HG03060 (cell line): ENCODE measurements around the gene COLEC12.

Experiments
- ATAC-seq: cut with Tn5 transposase; IDR thresholded peaks from one replicate; pipeline ENCODE4 v1.9.1; 2021; ENCODE audit warnings: low read depth, moderate number of reproducible peaks; ENCODE audit not compliant: unreplicated experiment

COLEC12 gene

DNA sequence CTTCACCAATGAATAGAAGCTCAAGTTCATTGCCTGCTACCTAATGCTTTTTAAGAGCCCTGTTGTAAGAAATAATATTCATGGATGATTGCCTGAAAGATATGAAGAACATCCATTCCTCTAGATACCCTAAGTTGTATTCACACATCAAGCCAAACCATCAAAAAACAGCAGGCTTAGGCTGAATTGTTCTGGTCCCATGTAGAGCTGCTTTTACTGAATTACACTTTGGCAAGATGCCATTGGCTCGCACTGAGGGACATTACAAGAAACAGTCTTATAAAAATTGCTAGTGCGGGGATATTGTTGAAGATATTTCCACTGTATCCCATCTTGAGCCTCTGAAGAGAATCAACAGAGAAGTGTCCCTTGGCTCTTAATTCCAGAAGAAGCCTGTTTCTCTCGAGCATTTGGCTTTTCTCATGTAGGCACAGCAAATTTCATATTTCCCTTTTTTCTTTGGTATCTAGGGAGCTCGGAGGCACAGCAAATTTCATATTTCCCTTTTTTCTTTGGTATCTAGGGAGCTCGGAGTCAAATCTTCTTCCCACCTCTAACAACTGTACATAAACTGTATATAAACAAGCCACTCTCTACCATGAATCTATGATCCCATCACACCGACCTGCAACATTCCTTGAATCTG is 107.5 kb downstream of the COLEC12 start:
- ATAC-seq, result no peak

DNA sequence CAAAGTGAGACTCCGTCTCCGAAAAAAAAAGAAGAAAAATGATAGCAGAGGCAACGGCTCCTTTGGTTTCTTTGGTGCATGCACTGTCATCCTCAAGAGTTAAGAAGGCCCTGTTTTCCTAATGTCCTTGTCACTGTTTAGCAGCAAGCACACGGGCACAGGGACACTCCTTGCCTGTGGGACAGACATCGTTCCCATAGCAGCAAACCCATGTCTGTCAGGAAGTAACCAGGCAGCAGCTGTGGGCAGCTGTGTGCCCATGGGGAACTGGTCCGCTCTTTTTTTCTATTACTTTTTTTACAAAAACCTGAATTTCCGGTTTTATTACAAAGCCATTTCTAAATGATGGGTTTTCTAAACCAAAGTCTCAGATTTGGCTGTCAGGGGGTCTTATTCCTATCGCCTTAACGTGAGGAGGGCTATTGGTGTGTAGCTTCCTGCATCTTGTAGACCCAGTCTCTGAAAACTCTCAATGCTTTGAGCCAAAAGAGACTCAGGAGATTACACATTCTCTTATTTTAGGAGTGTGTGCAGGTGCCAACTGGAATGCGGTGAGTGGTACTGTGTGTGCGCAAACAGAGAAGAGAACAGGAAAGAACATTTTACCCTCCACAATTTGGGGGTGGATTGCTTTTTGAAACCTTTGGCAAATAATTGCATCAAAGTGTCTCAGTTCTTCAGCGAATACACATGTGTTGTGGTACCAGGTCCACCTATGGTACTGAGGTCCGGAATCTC is 109.6 kb downstream of the COLEC12 start:
- ATAC-seq, result no peak

DNA sequence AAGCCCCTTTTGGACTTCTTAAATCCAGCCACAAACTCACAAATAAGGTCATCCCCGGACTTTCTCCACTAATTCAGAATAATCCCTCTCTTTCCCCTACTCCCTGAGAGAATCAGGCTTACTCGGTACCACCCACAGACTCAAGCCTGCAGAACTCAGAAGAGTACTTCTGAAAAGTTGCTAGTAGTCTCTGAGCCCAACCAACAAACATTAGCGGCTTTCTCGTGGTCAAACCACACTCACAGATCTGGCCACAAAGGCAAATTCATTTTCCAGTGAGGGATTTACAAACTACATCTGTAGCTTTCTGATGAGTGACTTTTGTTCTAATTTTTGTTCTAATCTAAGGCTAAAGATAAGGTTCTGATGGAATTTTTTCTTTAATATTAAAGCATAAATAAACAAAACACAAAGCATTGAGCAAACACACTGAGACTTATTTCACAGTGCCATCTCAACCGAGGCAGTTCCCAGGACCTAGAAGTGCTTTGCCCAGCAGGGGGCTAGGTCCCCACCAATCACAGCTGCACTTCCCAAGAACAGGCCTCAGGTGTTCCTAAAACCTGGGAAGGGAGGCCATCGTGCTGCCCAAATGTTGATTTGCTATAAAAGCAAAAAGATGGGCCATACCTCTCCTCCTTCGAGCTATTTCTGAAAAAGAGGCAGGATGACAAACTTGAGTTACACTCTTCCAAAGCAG is 110.7 kb downstream of the COLEC12 start:
- no peak for ATAC-seq

DNA sequence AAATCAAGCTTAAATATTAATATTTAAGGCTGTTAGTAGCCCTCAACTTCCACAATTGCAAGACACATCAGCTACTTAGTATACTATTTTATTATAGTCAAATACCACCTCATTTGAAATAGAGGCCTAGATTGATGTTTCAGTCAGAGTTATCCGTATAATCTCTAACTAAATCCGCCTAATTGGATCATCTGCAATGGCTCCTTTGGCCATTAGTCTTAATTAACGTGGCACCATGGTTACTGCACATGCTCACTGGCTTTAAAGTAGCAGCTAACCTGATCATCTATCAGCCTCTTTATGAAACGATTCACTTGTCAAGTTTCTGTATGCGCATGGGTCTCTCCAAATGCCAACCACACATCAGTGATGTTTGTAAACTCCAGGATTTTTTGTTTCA is 112.3 kb downstream of the COLEC12 start:
- ATAC-seq, result no peak

DNA sequence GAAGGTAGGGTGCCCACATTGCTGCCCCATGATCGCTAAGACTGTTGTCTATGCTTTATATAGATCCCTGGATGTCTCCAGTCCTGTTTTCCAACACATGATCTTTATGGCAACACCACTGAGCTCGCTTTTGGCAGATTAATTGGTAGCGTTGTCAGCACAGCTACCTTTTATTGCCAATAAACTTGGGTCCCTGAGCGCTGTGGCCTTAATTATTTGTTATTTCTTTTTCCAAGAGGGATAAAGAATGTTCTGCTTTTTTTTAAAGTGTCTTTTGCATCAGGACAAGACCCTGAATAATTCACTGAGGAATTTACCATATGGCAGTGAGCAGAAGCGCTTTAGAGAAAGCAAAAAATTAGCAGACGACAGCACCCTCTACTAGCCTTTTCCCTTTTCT is 113.5 kb downstream of the COLEC12 start:
- no peak for ATAC-seq

DNA sequence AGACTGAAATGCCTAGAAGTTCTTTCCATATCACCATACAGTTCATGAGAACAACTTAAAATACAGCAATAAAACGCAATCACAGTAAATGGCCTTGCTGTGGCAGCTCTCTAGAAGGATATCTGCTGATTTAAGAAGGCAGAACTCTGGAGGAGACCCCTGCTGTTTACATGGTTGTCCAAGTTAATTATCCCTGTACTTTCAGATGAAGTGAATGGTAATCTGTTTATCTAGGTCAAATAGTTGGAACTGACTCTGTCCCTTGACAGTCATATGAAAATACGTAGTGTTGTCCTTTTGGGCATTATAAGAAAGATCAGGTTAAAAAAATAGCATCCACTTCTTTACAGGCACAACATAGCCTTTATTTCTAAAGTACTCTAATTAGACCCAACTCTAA is 115.6 kb downstream of the COLEC12 start:
- no peak for ATAC-seq

DNA sequence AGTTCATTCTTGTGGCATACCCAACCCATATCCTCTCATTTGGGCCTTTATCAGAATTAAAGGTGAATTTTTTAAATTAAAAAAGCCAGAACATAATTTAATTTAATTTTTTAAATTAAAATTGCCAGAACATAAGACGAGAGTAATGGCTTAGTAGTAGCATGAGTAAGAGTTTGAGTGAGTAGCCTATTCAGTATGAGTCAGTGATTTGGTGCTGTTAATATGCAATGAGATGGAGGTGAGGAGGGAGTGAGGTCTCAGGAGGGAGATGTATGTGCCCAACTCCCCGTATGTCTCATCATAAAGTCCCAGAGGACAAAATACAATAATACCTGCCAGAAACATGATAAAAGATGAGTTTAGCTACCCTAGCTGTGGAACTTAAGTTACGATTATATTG is 117.4 kb downstream of the COLEC12 start:
- ATAC-seq, result no peak

DNA sequence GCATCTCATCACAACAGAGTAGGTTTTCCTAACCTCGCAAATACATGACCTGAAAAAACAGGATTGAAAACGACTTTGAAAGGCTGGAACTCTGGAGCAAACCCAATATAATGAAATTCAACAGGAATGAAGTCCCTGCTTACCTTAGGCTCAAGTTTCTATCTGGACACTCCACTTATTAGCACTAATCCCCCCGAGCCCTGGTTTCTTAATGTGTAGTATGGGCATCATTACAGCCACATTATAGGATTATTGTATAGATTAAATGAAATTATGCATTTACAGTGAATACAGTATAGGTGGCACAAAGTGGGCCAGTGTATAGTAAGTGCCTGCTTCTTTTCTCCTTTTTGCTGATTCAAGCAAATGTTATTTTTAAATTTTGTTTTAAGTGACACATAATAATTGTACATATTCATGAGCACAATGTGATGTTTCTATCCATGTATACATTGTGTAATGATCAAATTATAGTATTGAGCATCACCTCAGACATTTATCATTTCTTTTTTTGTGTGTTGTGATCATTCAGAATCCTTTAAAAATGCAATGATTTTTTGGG is 118.0 kb downstream of the COLEC12 start:
- ATAC-seq, result no peak

DNA sequence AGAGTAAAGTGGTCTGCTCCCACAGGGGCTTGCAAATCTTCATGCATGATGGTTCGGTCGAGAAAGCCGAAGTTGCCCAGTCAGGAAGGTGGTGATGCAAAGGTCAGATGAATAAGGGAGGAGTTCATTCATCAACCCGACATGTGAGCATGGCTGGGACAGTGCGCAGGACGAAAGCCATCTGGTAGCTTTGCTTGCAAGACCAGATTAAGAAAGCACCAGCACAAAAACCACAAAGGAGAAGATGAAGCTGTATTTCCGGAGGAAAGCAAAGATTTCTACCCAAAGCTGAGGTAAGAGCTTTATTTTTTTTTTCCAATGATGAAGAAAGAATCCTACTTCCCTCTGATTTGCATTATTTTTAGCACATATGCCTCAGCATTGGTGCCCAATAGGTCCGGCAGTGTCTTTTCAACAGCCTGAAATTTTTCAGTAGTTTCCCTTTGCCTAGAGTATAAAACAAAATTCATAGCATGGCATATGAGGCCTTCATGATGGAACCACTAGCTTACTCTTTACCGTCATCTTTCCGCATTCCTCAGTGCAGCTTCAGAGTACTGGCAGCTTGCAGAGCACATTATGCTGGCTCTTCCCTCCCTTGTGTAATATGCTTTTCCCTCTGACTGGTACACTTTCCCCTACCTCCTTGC is 120.7 kb downstream of the COLEC12 start:
- ATAC-seq, result no peak

DNA sequence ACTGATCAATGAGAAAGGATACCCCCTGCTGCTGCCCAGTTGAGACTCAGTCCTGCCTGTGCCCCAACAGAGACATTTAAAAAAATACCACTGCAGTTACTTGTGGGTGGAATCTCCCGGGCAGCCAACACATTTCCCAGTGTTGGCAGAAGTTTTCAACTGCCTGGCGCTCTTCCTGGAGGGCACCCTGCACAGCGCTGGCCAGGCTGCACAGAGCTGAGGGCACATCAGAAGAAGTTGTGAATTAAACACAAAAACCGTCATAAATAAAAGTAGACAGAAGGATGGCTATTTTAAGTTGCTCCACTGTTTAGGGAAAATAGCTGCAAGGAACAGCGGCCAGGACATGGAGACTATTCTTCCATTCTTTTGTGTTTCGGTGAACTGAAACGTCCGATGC is 122.4 kb downstream of the COLEC12 start:
- no peak for ATAC-seq

DNA sequence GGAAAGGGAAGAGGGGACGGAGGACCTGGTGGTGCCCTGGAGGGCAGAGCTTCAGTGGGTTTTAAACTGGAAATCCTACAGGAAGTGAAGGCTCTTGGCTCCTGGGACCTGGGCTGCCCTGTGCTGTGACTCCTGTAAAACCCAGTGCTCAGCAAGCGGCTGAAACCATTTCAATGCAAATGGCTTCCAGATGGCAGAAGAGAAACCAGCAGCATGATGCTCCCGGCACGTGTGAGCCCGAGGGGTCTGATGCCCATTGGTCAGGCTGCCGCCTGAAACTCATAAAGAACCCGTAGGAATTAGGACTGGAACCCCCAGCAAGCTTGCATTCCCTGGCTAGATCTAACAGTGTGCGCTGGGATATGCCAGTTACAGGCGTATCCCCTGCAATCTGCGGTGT is 123.4 kb downstream of the COLEC12 start:
- ATAC-seq, result no peak

DNA sequence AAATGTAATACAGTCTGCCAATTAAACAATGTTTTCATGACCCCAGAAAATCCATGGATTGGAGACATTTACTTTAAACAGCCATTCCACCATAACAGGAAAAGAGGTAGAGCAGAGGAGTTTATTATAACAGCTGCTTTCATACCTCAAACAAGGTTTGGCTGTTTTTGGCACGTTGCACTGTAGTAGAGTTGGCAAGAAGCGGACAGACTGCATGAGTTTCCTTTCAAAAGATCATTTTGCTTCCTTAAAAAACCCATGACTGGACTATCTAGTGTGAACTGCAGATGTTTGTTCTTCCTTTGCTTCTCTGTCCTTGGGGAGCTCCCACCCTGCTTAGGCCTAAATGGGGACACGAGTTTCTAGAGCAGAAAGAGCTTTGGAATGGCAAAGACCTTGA is 124.2 kb downstream of the COLEC12 start:
- ATAC-seq, result no peak

DNA sequence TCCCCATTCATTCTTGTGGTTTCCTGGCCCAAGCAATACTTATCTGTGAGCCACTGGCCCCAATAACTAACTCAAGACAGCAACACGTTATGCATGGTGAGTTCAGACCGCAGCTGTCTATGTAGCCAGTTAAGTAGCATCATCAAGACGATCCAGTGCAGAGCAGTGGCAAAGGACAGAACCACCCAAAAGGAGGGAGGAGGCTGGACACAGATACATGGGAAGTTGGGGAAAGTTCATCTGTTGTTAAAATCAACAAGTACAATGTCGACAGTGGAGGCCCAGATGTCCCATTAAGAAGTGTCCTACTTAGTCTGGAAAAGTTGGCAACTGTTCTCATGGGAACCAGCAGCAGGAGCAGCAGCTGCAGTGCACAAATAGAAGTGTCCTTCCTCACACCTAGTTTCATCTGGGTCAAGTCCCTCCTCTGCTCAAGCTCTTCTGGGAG is 125.8 kb downstream of the COLEC12 start:
- no peak for ATAC-seq

DNA sequence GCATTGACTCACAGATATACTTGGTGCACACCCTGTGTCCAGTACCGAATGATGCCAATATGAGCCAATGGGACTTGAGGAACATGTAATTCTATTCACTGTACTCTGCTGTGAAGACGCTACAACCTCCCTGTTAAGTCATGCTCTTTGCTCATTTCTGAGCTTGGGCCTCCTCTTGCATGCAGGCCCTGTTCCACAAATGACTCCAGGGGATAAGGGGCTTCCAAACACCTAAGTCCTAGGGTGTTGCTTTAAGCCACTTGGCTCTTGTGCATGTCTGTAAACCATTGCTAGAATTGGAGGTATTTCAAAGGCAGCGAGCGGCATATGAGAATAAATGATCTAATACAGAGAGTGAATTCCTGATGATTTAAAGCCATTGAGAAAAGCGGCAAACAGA is 126.7 kb downstream of the COLEC12 start:
- ATAC-seq, result no peak

DNA sequence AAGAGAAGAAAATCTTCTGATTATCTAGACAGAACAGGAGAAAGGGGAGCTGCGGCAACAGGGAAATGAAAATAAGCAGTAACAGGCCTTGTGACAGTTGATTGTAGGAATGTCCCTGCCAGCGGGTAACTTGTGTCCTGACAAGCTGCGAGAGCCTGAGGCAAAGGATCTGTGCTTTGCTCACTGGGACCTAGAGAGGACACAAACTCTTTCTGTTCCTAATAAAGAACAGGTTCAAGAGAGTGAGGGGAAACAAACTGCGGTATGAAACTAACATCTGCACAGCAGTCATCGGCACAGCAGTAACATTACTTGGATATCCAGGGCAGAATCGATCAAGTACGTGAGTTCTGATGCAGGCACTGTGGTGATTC is 128.9 kb downstream of the COLEC12 start:
- no peak for ATAC-seq

DNA sequence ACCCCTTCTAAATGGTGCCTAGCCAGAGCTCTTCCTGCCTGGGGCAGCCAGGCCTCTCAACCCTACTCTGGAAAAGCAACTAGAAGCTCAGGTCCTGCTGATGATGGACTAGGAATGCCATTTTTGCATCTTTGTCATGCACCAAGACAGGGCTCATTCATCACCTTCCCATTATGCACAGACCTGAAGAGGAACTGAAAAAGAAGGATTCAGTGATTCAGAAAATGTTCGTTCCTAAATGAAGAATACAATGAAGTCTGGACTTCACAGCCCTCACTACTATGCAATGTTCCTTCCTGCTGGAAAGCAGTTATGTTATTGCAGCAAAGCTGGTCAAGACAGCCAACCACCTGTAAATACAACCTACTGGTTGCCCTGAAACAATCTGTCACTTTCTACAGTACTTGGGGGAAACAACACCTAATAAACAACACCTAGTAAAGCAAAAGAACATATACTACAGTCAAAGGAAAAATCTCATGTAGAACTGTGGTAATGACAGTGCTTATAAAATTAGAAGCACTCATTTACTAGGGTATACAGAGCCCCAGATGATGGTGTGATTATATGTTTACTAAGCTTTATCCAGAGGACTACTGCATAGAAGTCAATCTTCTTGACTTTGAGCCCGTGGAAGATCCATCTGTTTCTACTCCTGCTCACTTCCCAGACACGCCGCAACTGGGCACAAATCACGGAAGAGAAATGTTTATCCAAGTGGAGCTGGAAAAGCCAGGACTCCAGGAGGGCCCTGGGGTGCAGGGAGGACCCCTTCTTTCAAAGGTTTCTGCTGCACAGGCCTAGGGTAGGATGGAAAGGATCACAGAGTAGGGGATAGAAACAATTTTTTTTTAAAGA is 129.5 kb downstream of the COLEC12 start:
- ATAC-seq, result no peak

DNA sequence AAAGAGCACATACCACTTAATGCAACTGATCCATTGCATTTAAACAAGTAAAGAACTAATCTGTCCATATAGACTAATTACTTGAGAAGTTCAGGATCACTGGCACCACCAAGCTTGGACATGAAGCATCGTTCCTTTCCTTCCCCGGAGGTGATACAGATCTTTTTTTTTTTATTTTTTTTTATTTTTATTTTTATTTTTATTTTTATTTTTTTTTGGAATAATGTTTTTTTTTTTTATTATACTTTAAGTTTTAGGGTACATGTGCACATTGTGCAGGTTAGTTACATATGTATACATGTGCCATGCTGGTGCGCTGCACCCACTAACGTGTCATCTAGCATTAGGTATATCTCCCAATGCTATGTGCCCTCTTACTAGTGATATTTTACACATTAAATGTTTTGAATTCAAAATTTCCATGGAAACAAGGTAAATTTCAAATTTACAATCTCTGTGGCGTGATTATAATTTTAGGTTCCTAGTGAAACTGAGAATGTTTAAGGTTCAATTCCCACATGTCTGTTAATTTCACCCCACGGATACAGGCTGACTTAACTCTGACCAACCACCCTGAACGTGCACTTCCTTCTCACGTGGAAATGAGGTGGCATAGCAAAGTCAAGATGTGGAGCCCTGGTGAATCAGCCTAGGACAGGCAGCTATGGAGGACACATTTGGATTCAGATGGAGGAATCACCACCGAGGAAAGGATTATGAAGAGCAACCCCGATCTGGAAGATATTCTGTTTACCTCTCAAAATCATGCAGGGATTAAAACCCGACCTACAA is 131.1 kb downstream of the COLEC12 start:
- no peak for ATAC-seq

DNA sequence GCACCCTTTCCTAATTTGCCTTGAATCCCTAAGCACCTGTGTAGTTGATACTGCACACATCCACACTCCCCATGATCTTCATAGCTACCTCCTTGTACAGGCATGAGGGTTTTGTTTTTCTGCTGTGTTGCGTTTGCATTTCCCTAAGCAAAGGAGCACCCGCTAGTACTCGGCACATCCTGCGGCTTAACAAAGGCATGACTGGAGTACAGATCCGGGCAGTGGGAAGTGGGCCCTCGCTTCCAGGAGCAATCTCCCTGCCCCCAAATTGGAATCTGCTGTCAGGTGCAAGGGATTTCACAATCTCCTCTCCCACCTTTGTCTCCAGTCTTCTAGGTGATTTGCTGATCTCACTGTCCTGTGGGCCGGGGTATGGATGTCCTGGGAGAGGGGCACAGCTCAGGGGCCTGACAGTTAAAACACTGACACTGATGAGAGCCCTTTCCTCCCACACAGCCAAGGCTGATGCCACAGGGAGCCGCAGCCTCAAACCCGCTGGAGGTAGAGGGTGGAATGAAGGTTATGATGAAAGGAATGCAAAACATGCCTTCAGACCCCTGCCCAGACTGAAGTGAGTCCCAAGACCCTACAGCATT is 133.9 kb downstream of the COLEC12 start:
- no peak for ATAC-seq

DNA sequence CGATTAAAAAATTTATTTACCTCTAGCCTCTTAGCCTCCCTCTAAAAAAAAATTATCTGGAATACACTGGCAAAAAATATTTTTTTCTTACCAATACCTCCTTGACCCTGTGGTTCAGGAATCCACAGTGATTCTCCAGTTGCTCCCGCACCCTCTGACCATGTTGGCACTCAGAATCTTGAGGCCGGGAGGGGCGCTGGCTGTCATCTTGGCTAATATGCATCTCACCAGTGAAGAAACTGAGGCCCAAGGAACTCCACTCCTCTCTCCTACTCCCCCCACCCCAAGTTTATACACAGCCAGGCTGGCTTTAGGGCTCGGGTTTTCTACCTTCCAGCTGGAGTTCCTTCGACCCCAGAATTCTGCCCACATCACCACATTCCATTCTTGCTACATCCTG is 134.8 kb downstream of the COLEC12 start:
- ATAC-seq, result no peak
